Measurements from ENCODE around the gene PAEP.
"Not testable (repeated sequence)": the region's sequence is repeated elsewhere in the genome, so short reads cannot be mapped to it uniquely, and the experiment has no call there.

Gene PAEP

GRCh38 chr9:135531096-135531495 is 30.5 kb upstream of the PAEP start:
- Histone ChIP-seq H3K4me3 (ENCODE audit: low read depth in 1 of 2, low read length in 1 of 2) (no peak overlapping the region), H3K27ac (no peak overlapping the region), H3K27me3 (peaks cover 28% of the 10 kb centered on the region), H3K36me3 (no peaks in the 10 kb centered on the region), H3K4me1 (ENCODE audit: control insufficient read depth in 1 of 2, insufficient read depth in 1 of 2, low read depth in 1 of 2, low read length in 1 of 2) (no peaks in the 10 kb centered on the region), H3K9me3 (no peaks in the 10 kb centered on the region)
- no peak for TF ChIP-seq CTCF (IDR thresholded peaks at IDR 0.05)

- H3K36me3 ChIP-seq, result no peaks in the 10 kb centered on the region
- H3K4me1 ChIP-seq (ENCODE audit: control insufficient read depth in 1 of 2, insufficient read depth in 1 of 2, low read depth in 1 of 2, low read length in 1 of 2), result no peaks in the 10 kb centered on the region
Measured at GRCh38 chr9:135533113-135533512, 28.4 kb upstream of the PAEP start.

GRCh38 chr9:135533674-135534073 is 27.9 kb upstream of the PAEP start:
- TF ChIP-seq CTCF (IDR thresholded peaks at IDR 0.05), result no peak

More at GRCh38 chr9:135533113-135533512, 28.4 kb upstream of the PAEP start:
- no peak for TF ChIP-seq CTCF (IDR thresholded peaks at IDR 0.05)
- Histone ChIP-seq H3K27ac (no peak overlapping the region), H3K9me3 (no peaks in the 10 kb centered on the region), H3K4me3 (ENCODE audit: low read depth in 1 of 2, low read length in 1 of 2) (no peak overlapping the region), H3K27me3 (peaks cover 34% of the 10 kb centered on the region)

GRCh38 chr9:135534192-135534711 is 27.3 kb upstream of the PAEP start:
- H3K36me3 ChIP-seq; H3K4me1 ChIP-seq (ENCODE audit: control insufficient read depth in 1 of 2, insufficient read depth in 1 of 2, low read depth in 1 of 2, low read length in 1 of 2); H3K27ac ChIP-seq; H3K9me3 ChIP-seq; H3K4me3 ChIP-seq (ENCODE audit: low read depth in 1 of 2, low read length in 1 of 2): not testable (repeated sequence)
- peaks cover 35% of the 10 kb centered on the region for H3K27me3 ChIP-seq

More at GRCh38 chr9:135533674-135534073, 27.9 kb upstream of the PAEP start:
- Histone ChIP-seq H3K27me3 (peaks cover 34% of the 10 kb centered on the region), H3K36me3 (no peaks in the 10 kb centered on the region), H3K4me1 (ENCODE audit: control insufficient read depth in 1 of 2, insufficient read depth in 1 of 2, low read depth in 1 of 2, low read length in 1 of 2) (no peaks in the 10 kb centered on the region), H3K27ac (no peak overlapping the region), H3K9me3 (no peaks in the 10 kb centered on the region), H3K4me3 (ENCODE audit: low read depth in 1 of 2, low read length in 1 of 2) (no peak overlapping the region)

- peaks cover 38% of the 10 kb centered on the region for H3K27me3 ChIP-seq
- H3K27ac ChIP-seq; H3K4me1 ChIP-seq (ENCODE audit: control insufficient read depth in 1 of 2, insufficient read depth in 1 of 2, low read depth in 1 of 2, low read length in 1 of 2); H3K4me3 ChIP-seq (ENCODE audit: low read depth in 1 of 2, low read length in 1 of 2); H3K36me3 ChIP-seq; H3K9me3 ChIP-seq: not testable (repeated sequence)
Measured at GRCh38 chr9:135534826-135535225, 26.7 kb upstream of the PAEP start.

- H3K27me3 ChIP-seq, result peaks cover 38% of the 10 kb centered on the region
- not testable (repeated sequence) for H3K4me3 ChIP-seq (ENCODE audit: low read depth in 1 of 2, low read length in 1 of 2); H3K36me3 ChIP-seq; H3K27ac ChIP-seq; H3K4me1 ChIP-seq (ENCODE audit: control insufficient read depth in 1 of 2, insufficient read depth in 1 of 2, low read depth in 1 of 2, low read length in 1 of 2); H3K9me3 ChIP-seq
Measured at GRCh38 chr9:135535631-135536030, 25.9 kb upstream of the PAEP start.

- Histone ChIP-seq H3K4me3 (ENCODE audit: low read depth in 1 of 2, low read length in 1 of 2) (no peak overlapping the region), H3K9me3 (no peaks in the 10 kb centered on the region), H3K27ac (no peak overlapping the region), H3K4me1 (ENCODE audit: control insufficient read depth in 1 of 2, insufficient read depth in 1 of 2, low read depth in 1 of 2, low read length in 1 of 2) (no peaks in the 10 kb centered on the region), H3K36me3 (no peaks in the 10 kb centered on the region), H3K27me3 (peaks cover 38% of the 10 kb centered on the region)
- no peak for TF ChIP-seq CTCF (IDR thresholded peaks at IDR 0.05)
Measured at GRCh38 chr9:135536216-135536615, 25.3 kb upstream of the PAEP start.

GRCh38 chr9:135543262-135543894 is 18.2 kb upstream of the PAEP start:
- H3K9me3 ChIP-seq; H3K4me3 ChIP-seq (ENCODE audit: low read depth in 1 of 2, low read length in 1 of 2); H3K27me3 ChIP-seq; H3K4me1 ChIP-seq (ENCODE audit: control insufficient read depth in 1 of 2, insufficient read depth in 1 of 2, low read depth in 1 of 2, low read length in 1 of 2); H3K27ac ChIP-seq; H3K36me3 ChIP-seq: not testable (repeated sequence)
